SU-DHL-6 (cell line): ENCODE measurements around the gene PTGES.

Source experiments
- CTCF ChIP-seq: fragments of 200-600 bp; sonication (generic); IDR thresholded peaks from one replicate; pipeline ENCODE4 v1.5.1; 2017; ENCODE audit warnings: antibody characterized with exemption, mild to moderate bottlenecking, low read length, moderate library complexity; ENCODE audit not compliant: insufficient read depth, poor library complexity, severe bottlenecking
- EZH2phosphoT487 ChIP-seq: fragments of 200-600 bp; sonication (generic), shearing (Covaris generic); conservative IDR thresholded peaks from 2 replicates; pipeline ENCODE4 v1.6.1; 2018; ENCODE audit warnings: mild to moderate bottlenecking, antibody characterized with exemption, low read length, moderate library complexity, mixed read lengths

GRCh38 chr9:129694243-129694646 lies 58.6 kb downstream of the PTGES start:
- TF ChIP-seq CTCF (no peak), EZH2phosphoT487 (no peak)
